ENCODE measurements around the gene COL8A2. TPM values are rescaled to one million over a fixed set of nuclear protein-coding genes. Genes with fewer than 3 reads are reported as not detected.

The COL8A2 gene
- total RNA-seq, 1 experiment from 2014 or later: 1.2 TPM

DNA sequence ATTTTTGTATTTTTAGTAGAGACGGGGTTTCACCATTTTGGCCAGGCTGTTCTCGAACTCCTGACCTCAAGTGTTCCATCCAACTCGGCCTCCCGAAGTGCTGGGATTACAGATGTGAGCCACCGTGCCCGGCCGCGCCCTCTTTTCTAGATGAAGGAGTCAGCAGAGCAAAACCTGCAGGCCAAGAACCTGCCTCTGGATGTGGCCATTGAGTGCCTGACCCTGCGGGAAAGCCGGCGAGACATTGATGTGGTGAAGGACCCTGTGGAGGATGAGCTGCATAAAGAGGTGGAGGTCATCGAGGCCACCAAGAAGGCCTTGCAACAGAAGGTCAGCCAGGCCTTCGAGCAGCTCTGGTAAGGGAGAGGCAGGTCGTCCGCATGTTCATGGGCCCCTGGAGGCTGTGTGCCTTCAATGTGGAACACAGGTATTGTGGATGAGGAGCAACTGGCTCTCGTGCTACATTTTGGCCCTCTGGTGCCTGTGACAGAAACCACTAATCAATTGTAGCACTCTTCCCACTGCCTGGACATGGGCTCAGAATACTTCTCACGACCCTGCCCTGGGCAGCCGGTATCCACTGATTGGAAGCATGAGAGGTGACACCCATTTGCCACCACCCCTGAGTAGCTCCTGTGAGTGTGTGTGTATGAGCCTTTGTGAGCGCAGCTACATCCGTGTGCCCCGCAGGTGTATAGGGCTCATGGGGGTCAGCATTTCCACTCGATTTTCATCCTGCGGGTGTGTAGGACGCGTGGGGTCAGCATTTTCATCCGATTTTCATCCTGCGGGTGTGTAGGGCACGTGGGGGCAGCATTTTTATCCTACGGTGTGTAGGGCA lies 39.1 kb downstream of the COL8A2 start:
- Histone ChIP-seq H3K4me1 (ENCODE audit: control insufficient read depth, insufficient read depth, low read length) (no peaks in the 10 kb centered on the region; the same call in 1 of the 2 replicates), H3K27me3 (ENCODE audit: control insufficient read depth, insufficient read depth, low read length) (no peaks in the 10 kb centered on the region), H3K27ac (ENCODE audit: low read length) (no peak overlapping the region), H3K36me3 (ENCODE audit: control insufficient read depth, insufficient read depth, low read length) (peaks cover 4% of the 10 kb centered on the region; the same call in 1 of the 2 replicates), H3K4me3 (ENCODE audit: low read depth in 2 of 2, low read length in 2 of 2) (no peak overlapping the region), H3K9me3 (ENCODE audit: control insufficient read depth, insufficient read depth, low read depth, low read length) (no peaks in the 10 kb centered on the region)
- intact Hi-C loops (cut with micrococcal nuclease; ENCODE audit: unreplicated experiment): no loop called here
- BruUV-seq (replicated peaks): no TSS peak
- ATAC-seq (no peak), DNase-seq (ENCODE audit: low read depth, low spot score) (no peak)
- ChIA-PET CTCF (interaction anchor here (1.4 kb wide), 1 partner anchor 52 kb away, joined by 3 read pairs; no protein-coding TSS in a partner anchor), POLR2A (no interaction called here)
- no peak for TF ChIP-seq SIN3A (IDR thresholded peaks at IDR 0.05; ENCODE audit: borderline replicate concordance, insufficient read depth, low read depth, low read length)
- TF ChIP-seq CTCF (IDR thresholded peaks at IDR 0.05): no peak
- TF ChIP-seq POLR2AphosphoS5 (IDR thresholded peaks at IDR 0.05; ENCODE audit: low read depth, low read length): no peak
- TF ChIP-seq, protein P1, sequence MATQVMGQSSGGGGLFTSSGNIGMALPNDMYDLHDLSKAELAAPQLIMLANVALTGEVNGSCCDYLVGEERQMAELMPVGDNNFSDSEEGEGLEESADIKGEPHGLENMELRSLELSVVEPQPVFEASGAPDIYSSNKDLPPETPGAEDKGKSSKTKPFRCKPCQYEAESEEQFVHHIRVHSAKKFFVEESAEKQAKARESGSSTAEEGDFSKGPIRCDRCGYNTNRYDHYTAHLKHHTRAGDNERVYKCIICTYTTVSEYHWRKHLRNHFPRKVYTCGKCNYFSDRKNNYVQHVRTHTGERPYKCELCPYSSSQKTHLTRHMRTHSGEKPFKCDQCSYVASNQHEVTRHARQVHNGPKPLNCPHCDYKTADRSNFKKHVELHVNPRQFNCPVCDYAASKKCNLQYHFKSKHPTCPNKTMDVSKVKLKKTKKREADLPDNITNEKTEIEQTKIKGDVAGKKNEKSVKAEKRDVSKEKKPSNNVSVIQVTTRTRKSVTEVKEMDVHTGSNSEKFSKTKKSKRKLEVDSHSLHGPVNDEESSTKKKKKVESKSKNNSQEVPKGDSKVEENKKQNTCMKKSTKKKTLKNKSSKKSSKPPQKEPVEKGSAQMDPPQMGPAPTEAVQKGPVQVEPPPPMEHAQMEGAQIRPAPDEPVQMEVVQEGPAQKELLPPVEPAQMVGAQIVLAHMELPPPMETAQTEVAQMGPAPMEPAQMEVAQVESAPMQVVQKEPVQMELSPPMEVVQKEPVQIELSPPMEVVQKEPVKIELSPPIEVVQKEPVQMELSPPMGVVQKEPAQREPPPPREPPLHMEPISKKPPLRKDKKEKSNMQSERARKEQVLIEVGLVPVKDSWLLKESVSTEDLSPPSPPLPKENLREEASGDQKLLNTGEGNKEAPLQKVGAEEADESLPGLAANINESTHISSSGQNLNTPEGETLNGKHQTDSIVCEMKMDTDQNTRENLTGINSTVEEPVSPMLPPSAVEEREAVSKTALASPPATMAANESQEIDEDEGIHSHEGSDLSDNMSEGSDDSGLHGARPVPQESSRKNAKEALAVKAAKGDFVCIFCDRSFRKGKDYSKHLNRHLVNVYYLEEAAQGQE (IDR thresholded peaks at IDR 0.05; ENCODE audit: insufficient read depth in 1 of 2, low read depth in 2 of 2, low read length in 1 of 2): no peak
- no peak for TF ChIP-seq TCF7L2 (IDR thresholded peaks at IDR 0.05; ENCODE audit: low read depth, low read length)
- in situ Hi-C loops (cut with HindIII; ENCODE audit: low pct_unique_long_range_greater_than_20kb, low sequenced_read_pairs): no loop called here

GRCh38 chr1:36085126-36085525 lies 39.9 kb downstream of the COL8A2 start:
- ChIA-PET CTCF (no interaction called here), POLR2A (no interaction called here)
- TF ChIP-seq, protein P1 (IDR thresholded peaks at IDR 0.05; ENCODE audit: insufficient read depth in 1 of 2, low read depth in 2 of 2, low read length in 1 of 2): no peak
- no peak for TF ChIP-seq POLR2AphosphoS5 (IDR thresholded peaks at IDR 0.05; ENCODE audit: low read depth, low read length)
- Histone ChIP-seq H3K4me3 (ENCODE audit: low read depth in 2 of 2, low read length in 2 of 2) (no peak overlapping the region), H3K36me3 (ENCODE audit: control insufficient read depth, insufficient read depth, low read length) (peaks cover 4% of the 10 kb centered on the region; the same call in 1 of the 2 replicates), H3K9me3 (ENCODE audit: control insufficient read depth, insufficient read depth, low read depth, low read length) (no peaks in the 10 kb centered on the region), H3K27me3 (ENCODE audit: control insufficient read depth, insufficient read depth, low read length) (no peaks in the 10 kb centered on the region), H3K4me1 (ENCODE audit: control insufficient read depth, insufficient read depth, low read length) (no peaks in the 10 kb centered on the region; the same call in 1 of the 2 replicates), H3K27ac (ENCODE audit: low read length) (no peak overlapping the region)
- intact Hi-C loops (cut with micrococcal nuclease; ENCODE audit: unreplicated experiment): no loop called here
- BruUV-seq (replicated peaks): no TSS peak
- in situ Hi-C loops (cut with HindIII; ENCODE audit: low pct_unique_long_range_greater_than_20kb, low sequenced_read_pairs): no loop called here
- no peak for ATAC-seq
- DNase-seq (ENCODE audit: low read depth, low spot score): no peak

Data from Panc1 (cell line).